PFSK-1 (cell line): ENCODE results near the gene MIER1.

Experiments used
- FOXP2 ChIP-seq: optimal IDR thresholded peaks from 2 replicates; pipeline ENCODE3; 2011; ENCODE audit warnings: borderline replicate concordance, control low read depth, inconsistent platforms; ENCODE audit not compliant: insufficient read depth; ENCODE audit errors: extremely low read length, extremely low read depth
- POLR2AphosphoS5 ChIP-seq: IDR thresholded peaks from 2 replicates; pipeline ENCODE4 v1.6.1; 2012; ENCODE audit warnings: low read depth, mild to moderate bottlenecking, control low read depth, low read length, moderate library complexity
- REST ChIP-seq, 2 experiments: IDR thresholded peaks; 2 replicates each; pipeline versions ENCODE4 v1.6.1 to v1.8.0; 2011 to 2012; ENCODE audit warnings: low read depth in 2 of 2, low read length in 2 of 2, control low read depth in 1 of 2, inconsistent platforms in 1 of 2, mild to moderate bottlenecking in 1 of 2, moderate library complexity in 1 of 2; ENCODE audit not compliant: insufficient read depth in 1 of 2
- SIN3A ChIP-seq: IDR thresholded peaks from 2 replicates; pipeline ENCODE4 v1.6.1; 2012; ENCODE audit warnings: mild to moderate bottlenecking, low read length, moderate library complexity, borderline replicate concordance; ENCODE audit not compliant: insufficient read depth
- TAF1 ChIP-seq: IDR thresholded peaks from 2 replicates; pipeline ENCODE4 v1.6.1; 2012; ENCODE audit warnings: low read length, control low read depth, borderline replicate concordance; ENCODE audit not compliant: insufficient read depth

MIER1 gene

GRCh38 chr1:66929999-66930822, 5.4 kb downstream of the MIER1 start:
- peak; percentile 70 for TF ChIP-seq FOXP2
- TF ChIP-seq POLR2AphosphoS5 = peak; percentile 62
- TF ChIP-seq TAF1 = 0 out of 2 replicates have a peak, but pooled peaks have one; percentile 30
- 0 out of 2 replicates have a peak, but pooled peaks have one; percentile 34 for TF ChIP-seq SIN3A
- peak in 1 of 2 experiments; percentile 16; a peak in 1 of 4 replicates for TF ChIP-seq REST (IDR thresholded peaks at IDR 0.05; ENCODE audit: insufficient read depth in 1 of 2, low read depth in 2 of 2, low read length in 2 of 2)

DNA sequence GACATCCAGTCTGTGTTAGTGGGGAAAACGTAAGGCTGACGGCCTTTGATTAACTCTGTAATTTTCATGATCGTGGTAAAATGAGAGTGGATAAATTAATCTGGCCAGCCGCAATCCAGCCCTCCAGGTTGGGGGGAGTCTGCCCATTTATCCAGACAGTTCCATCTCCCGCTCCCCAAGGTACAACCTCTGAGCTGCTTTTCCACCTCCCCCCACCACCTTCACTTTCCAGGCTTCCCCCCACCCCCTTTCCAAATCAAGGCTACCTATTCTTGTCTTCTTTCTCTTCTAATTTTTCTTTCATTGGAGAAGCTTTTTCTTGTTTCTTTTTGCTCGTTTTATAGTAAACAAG, 6.0 kb downstream of the MIER1 start:
- no peak for TF ChIP-seq REST (IDR thresholded peaks at IDR 0.05; ENCODE audit: insufficient read depth in 1 of 2, low read depth in 2 of 2, low read length in 2 of 2)
- TF ChIP-seq FOXP2 = no peak
- TF ChIP-seq SIN3A = no peak
- TF ChIP-seq POLR2AphosphoS5 = no peak
- no peak for TF ChIP-seq TAF1

DNA sequence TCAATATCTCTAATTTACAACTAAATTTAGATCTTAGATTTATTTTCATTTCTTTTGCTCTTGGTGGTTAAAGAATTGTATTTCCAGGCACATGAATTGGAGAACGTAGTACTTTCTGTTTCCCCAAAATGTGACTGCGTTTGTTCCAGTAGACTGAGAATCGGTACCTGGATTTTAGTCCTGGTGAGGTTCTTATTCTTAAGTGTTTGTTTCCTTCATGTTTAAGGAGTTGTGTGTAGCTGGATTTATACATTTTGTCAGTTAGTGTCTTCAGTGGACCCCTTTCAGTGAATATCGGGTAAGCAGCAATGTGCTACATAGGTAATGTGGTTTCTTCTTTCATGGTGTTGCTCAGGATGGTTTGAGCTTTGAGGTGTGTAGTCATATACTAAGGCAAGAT, 6.8 kb downstream of the MIER1 start:
- no peak for TF ChIP-seq POLR2AphosphoS5
- no peak for TF ChIP-seq REST (IDR thresholded peaks at IDR 0.05; ENCODE audit: insufficient read depth in 1 of 2, low read depth in 2 of 2, low read length in 2 of 2)
- TF ChIP-seq TAF1 = no peak

DNA sequence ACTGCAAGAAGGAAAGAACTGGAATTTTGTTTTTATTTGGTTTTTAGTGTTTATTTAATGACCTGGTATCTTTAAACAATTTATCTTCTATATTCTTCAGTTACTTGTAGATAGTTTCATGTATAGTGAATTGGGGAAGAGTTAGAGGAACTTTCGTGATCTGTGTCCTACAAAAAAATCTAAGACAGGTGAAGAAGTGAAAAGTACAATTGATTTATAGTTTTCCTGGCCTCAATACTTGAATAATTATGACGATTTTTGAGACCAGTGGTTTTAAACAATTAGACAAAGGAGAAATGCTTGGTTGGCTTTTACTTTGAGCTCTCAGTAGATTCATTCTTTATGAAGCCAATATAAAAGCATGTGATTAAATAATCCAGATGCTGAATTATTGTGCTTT, 7.5 kb downstream of the MIER1 start:
- no peak for TF ChIP-seq SIN3A
- no peak for TF ChIP-seq REST (IDR thresholded peaks at IDR 0.05; ENCODE audit: insufficient read depth in 1 of 2, low read depth in 2 of 2, low read length in 2 of 2)
- no peak for TF ChIP-seq TAF1
- TF ChIP-seq FOXP2 = no peak
- TF ChIP-seq POLR2AphosphoS5 = no peak
